Heart left ventricle (tissue), 16 donors: ENCODE data around the gene CD247. TPM values are rescaled to one million over a fixed set of nuclear protein-coding genes. Genes with fewer than 3 reads are reported as not detected.

Experiments
- ATAC-seq, 4 donors: fragments of 200-7000 bp; cut with Tn5 transposase; one replicate each; pipeline ENCODE4 v1.9.1; 2020 to 2022; ENCODE audit warnings: moderate library complexity in 4 of 4, mild to moderate bottlenecking in 3 of 4, moderate number of reproducible peaks in 1 of 4
- DNase-seq, 5 donors: peaks; one replicate each; pipeline ENCODE4 v3.0.0-alpha.2; 2020
- H3K27ac ChIP-seq, 12 donors: fragments of 200-600 bp; sonication (generic) in 4 of 12; one replicate each; pipeline versions ENCODE4 v1.5.0 to v1.8.0; 2016 to 2022; ENCODE audit warnings: mild to moderate bottlenecking in 2 of 12
- H3K27me3 ChIP-seq, 9 donors: fragments of 200-600 bp; sonication (generic) in 2 of 9; one replicate each; pipeline versions ENCODE4 v1.5.1 to v1.8.0; 2016 to 2022; ENCODE audit warnings: mild to moderate bottlenecking in 3 of 9
- H3K36me3 ChIP-seq, 9 donors: fragments of 200-600 bp; sonication (generic) in 2 of 9; one replicate each; pipeline versions ENCODE4 v1.5.0 to v1.8.0; 2018 to 2022; ENCODE audit warnings: mild to moderate bottlenecking in 2 of 9
- H3K4me1 ChIP-seq, 12 donors: fragments of 200-600 bp; sonication (generic) in 4 of 12; one replicate each; pipeline versions ENCODE4 v1.5.0 to v1.8.0; 2016 to 2022; ENCODE audit warnings: mild to moderate bottlenecking in 3 of 12
- H3K4me3 ChIP-seq, 12 donors: fragments of 200-600 bp; sonication (generic) in 4 of 12; one replicate each; pipeline versions ENCODE4 v1.5.0 to v1.8.0; 2017 to 2022; ENCODE audit warnings: mild to moderate bottlenecking in 9 of 12, moderate library complexity in 4 of 12
- H3K9me3 ChIP-seq, 12 donors: fragments of 200-600 bp; sonication (generic) in 4 of 12; one replicate each; pipeline versions ENCODE4 v1.5.0 to v1.8.0; 2016 to 2022; ENCODE audit warnings: mild to moderate bottlenecking in 1 of 12
- CTCF ChIP-seq, 12 donors: fragments of 200-600 bp; sonication (generic) in 4 of 12; IDR thresholded peaks; one replicate each; pipeline versions ENCODE4 v1.5.0 to v1.8.0; 2018 to 2022; ENCODE audit warnings: antibody characterized with exemption in 12 of 12, mild to moderate bottlenecking in 5 of 12
- POLR2A ChIP-seq, 2 donors: fragments of 450-650 bp; IDR thresholded peaks; one replicate each; pipeline ENCODE4 v1.6.1; 2017; ENCODE audit warnings: antibody characterized with exemption in 2 of 2, mild to moderate bottlenecking in 2 of 2, moderate library complexity in 2 of 2
- WGBS, 4 donors: extraction: QIAGEN DNeasy Blood & Tissue Kit in 2 of 4; methylation state at CpG; one replicate each; pipeline versions ENCODE4 v1.1.5 to v1.1.7; 2013 to 2018; 5-methylcytosine and 5-hydroxymethylcytosine counted together
- intact Hi-C, 10 donors: fragments of 100-400 bp; cut with DNase I; formaldehyde crosslinking; loops; one replicate each; pipeline versions ENCODE4 v1.11.1 to v1.14.2; 2022
- polyA plus RNA-seq, 2 donors: library from polyadenylated mRNA; stranded (reverse); fragments of 200-250 nt; gene quantifications; one replicate each; pipeline ENCODE4 v1.2.3, GENCODE V29; 2013
- total RNA-seq, 9 donors: library from RNA; depleted of rRNA in 2 of 9; stranded (reverse); fragments of >200 nt in 2 of 9; fragmentation: NEBNext Ultra II Directional in 3 of 9; extraction: Animal tissue kit (Norgen Biotek cat#: 25700) in 3 of 9; gene quantifications; one replicate each; pipeline versions ENCODE4 v1.1.0 to v1.2.4, GENCODE V29; 2016 to 2023
- donor health status: ischemic (EF 13 %, LVEDD 7.1; RV severe dilation, severe dysfunction).
- donor health status: healthy with polysubstance abuse.
- donor health status: DM: no; HTN: yes; CAD: no.
- donor health status: DM: no; HTN: no; CAD: no.
- donor health status: ischemic (EF 25% LVEDD 6.9; RV normal size, moderate dysfunction).
- donor health status: ischemic (EF 25% LVEDD 5.7; RV mildly dilated, moderate dysfunction).
- donor health status: healthy.
- donor health status: DM: yes; HTN: yes; CAD: no.
- donor health status: ischemic (EF 35%, LVEDD 5.7; RV mildly dilated, moderate dysfunction).
- donor health status: nonischemic (EF 11% LVEDD 7.7; RV severe dilation, severe dysfunction).
- donor health status: DM: yes; HTN: yes; CAD: no.
- donor health status: PGD.
- donor health status: ischemic (EF 29% LVEDD 5.4; RV normal size, mild dysfunction).
- donor health status: nonischemic (EF 23%, LVEDD 6.1; RV moderate dilation, normal function).

CD247 gene
- total and polyA plus RNA-seq, 11 donors = 0.19 to 7.6 (median 0.47) TPM; not detected in 1

DNA sequence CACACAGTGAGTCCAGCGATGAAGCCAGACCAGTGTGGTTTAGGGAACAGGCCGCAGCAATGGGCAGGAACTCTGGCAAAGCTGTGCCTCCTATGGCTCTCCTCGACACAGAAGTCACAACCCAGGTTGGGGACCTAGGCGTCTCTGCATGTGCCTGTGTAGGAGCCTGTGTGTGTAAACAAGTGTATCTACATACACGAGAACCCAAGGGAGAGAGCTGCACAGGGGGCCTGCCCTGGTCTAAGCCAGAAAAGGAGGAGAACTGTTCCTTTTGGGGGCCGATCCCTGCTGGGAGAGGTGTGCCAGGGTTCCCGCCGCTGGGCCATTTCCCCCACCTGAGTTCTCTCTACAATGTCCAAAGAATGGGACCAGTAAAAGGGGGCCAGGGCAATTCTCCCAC lies 56.0 kb downstream of the CD247 start:
- DNase-seq = no peak
- ATAC-seq = no peak
- Histone ChIP-seq H3K4me3 (no peak overlapping the region), H3K27me3 (no peaks in the 10 kb centered on the region), H3K9me3 (no peaks in the 10 kb centered on the region), H3K36me3 (no peaks in the 10 kb centered on the region), H3K4me1 (peaks cover 0 to 8% (median 0%) of the 10 kb centered on the region in 12 donors), H3K27ac (no peak overlapping the region)
- 87 to 98% (median 96%) methylated on average over 7 to 8 of the region's 8 CpGs for WGBS, 4 donors
- intact Hi-C loops = no loop called here
- TF ChIP-seq POLR2A (IDR thresholded peaks at IDR 0.05) (no peak), CTCF (IDR thresholded peaks at IDR 0.05) (no peak)

DNA sequence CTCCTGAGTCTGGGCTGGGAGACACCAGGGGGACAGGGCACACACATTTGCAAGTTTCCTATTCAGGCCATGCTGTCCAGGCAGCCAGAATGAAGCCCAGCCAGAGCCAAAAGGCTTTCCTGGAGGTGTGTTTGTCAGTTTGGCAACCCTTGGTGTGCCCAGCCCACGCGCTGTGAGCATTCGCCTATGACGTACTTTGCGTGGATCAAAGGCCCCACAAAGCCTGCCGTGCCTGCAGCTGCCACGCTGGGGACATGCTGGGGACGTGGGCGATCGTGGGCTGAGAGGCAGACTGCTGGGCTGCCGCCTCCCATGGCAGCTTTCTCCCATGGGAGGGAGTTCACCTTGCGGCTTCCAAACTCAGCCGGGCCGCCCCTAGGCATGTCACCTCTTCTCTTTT lies 57.5 kb downstream of the CD247 start:
- Histone ChIP-seq H3K27me3 (no peaks in the 10 kb centered on the region), H3K27ac (no peak overlapping the region), H3K9me3 (no peaks in the 10 kb centered on the region), H3K36me3 (no peaks in the 10 kb centered on the region), H3K4me1 (peaks cover 0 to 10% (median under 1%) of the 10 kb centered on the region in 12 donors), H3K4me3 (no peak overlapping the region)
- ATAC-seq (no peak), DNase-seq (no peak)
- 93 to 95% (median 94%) methylated on average over 12 to 14 of the region's 14 CpGs for WGBS, 4 donors
- TF ChIP-seq CTCF (IDR thresholded peaks at IDR 0.05) = no peak
- no peak for TF ChIP-seq POLR2A (IDR thresholded peaks at IDR 0.05)
- intact Hi-C loops = no loop called here

GRCh38 chr1:167457936-167458584 lies 60.3 kb downstream of the CD247 start:
- 76 to 90% (median 80%) methylated on average over 11 of the region's 11 CpGs for WGBS, 4 donors
- Histone ChIP-seq H3K4me1 (peaks cover 0 to 26% (median 5%) of the 10 kb centered on the region in 12 donors), H3K4me3 (no peak overlapping the region), H3K36me3 (no peaks in the 10 kb centered on the region), H3K27me3 (no peaks in the 10 kb centered on the region), H3K27ac (no peak overlapping the region), H3K9me3 (no peaks in the 10 kb centered on the region)
- intact Hi-C loops = loop anchor here in 6 of 10 donors (5.0 to 10.0 kb wide), 3 partner anchors 69 to 77 kb away; no protein-coding TSS in a partner anchor
- DNase-seq (no peak), ATAC-seq (no peak)
- TF ChIP-seq POLR2A (IDR thresholded peaks at IDR 0.05) (no peak), CTCF (IDR thresholded peaks at IDR 0.05) (no peak)

DNA sequence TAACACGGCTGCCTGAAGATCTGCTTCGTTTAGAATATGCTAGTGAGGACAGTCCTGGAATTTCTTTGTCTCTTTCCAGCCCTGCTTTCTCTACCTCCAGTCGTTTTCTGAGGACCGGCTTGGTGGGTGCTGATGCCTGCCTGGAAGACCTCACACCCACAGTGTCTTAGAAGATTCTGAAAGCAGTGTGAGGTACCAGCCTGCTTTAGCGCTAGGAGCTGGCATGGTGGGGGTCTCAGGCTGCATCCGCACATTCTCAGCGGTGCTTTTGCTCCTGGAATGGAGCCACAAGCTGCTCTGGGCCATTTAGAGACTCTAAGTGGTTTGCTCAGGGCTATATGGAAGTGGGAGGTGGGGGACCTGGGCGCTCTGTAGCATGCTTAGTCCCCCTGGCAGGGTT lies 61.4 kb downstream of the CD247 start:
- intact Hi-C loops = loop anchor here in 6 of 10 donors (5.0 to 10.0 kb wide), 3 partner anchors 70 to 78 kb away; no protein-coding TSS in a partner anchor

More for the DNA sequence above, 61.4 kb downstream of the CD247 start:
- ATAC-seq (no peak), DNase-seq (no peak)
- Histone ChIP-seq H3K36me3 (no peaks in the 10 kb centered on the region), H3K27me3 (no peaks in the 10 kb centered on the region), H3K4me3 (no peak overlapping the region), H3K4me1 (peaks cover 0 to 26% (median 5%) of the 10 kb centered on the region in 12 donors), H3K27ac (peak overlapping the region in 1 of 12 donors; percentile 80), H3K9me3 (no peaks in the 10 kb centered on the region)
- no peak for TF ChIP-seq POLR2A (IDR thresholded peaks at IDR 0.05)
- TF ChIP-seq CTCF (IDR thresholded peaks at IDR 0.05) = no peak
- WGBS, 4 donors = 68 to 90% (median 80%) methylated on average over 7 to 8 of the region's 8 CpGs
